ENCODE measurements around the gene TEX53. TPM values are rescaled to one million over a fixed set of nuclear protein-coding genes. Genes with fewer than 3 reads are reported as not detected.
A peak's percentile ranks its signal among the peaks of the same experiment; 100 is the strongest.

TEX53 gene
- total RNA-seq, 3 donors from 2014 or later, result not detected

DNA sequence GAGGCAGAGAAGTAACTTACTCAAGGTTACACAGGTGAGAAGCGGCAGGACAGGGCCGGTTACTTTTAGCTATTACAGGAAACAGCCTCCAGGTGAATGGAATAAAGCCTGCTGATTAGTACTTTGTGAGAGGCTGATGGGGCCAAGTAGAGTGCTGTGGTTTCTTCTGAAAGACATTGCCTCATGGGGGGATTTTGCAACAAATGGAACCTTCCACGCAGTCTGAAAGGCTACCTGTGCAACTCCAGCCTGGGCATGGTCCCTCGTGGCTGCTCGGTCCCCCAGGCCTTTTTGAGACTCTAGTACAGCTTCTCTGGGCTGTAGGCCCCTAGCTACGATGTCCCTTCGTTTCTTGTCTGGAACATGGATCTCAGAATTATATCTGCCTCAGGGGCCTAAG, 44.5 kb downstream of the TEX53 start:
- Histone ChIP-seq H3K9me3 (no peaks in the 10 kb centered on the region), H3K4me1 (peaks cover 6 to 8% of the 10 kb centered on the region in 2 donors), H3K27me3 (no peaks in the 10 kb centered on the region), H3K4me3 (peak overlapping the region in 1 of 3 donors; percentile 16), H3K27ac (peak overlapping the region; percentile 90 to 97), H3K36me3 (no peaks in the 10 kb centered on the region)
- TF ChIP-seq POLR2A (IDR thresholded peaks at IDR 0.05) (no peak), POLR2AphosphoS5 (IDR thresholded peaks at IDR 0.05) (no peak), CTCF (IDR thresholded peaks at IDR 0.05) (no peak)
- no peak for DNase-seq (ENCODE audit: low spot score in 2 of 2)
- intact Hi-C loops (cut with DNase I; ENCODE audit: low total_unique reads), result loop anchor here (2.0 kb wide), 1 partner anchor 18 kb away; no protein-coding TSS in a partner anchor

DNA sequence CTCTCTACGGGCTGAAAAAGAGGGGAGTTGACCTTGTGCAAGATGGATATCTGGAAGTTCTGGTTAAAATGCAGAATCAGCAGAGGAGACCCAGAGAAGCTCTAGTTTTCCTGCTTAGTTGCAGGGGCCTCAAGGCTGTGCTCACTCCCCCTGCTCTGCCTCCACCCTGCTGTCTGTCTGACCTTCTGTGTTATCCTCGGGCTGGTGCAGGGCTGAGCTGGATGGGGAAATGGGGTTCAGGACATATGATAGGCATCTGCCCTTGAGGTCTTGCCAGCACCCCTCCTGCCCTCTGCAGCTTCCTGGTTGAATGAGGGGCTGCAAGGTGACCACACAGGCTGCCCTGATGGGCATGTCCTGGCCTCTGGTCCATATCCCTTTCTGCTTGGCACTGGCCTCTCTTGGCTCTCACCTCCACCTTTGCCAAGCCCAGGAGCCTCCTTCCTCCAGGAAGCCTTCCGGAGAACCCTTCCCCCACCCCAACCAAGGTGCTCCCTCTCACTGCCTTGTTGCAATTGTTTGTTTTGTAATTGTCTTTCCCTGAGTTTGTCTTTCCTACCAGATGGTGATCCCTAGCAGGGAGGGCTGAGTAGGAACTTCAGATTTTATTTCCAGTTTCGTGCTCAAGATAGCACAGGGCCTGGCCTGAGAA, 45.2 kb downstream of the TEX53 start:
- Histone ChIP-seq H3K9me3 (no peaks in the 10 kb centered on the region), H3K4me3 (peak overlapping the region; percentile 74 to 97 (median 79)), H3K27me3 (no peaks in the 10 kb centered on the region), H3K4me1 (peaks cover 6 to 8% of the 10 kb centered on the region in 2 donors), H3K36me3 (no peaks in the 10 kb centered on the region), H3K27ac (peak overlapping the region; percentile 90 to 97)
- no peak for TF ChIP-seq POLR2AphosphoS5 (IDR thresholded peaks at IDR 0.05)
- no peak for TF ChIP-seq POLR2A (IDR thresholded peaks at IDR 0.05)
- no peak for TF ChIP-seq CTCF (IDR thresholded peaks at IDR 0.05)
- intact Hi-C loops (cut with DNase I; ENCODE audit: low total_unique reads), result loop anchor here (2.0 kb wide), 1 partner anchor 18 kb away; no protein-coding TSS in a partner anchor
- DNase-seq (ENCODE audit: low spot score in 2 of 2), result no peak

- H3K27me3 ChIP-seq, result no peaks in the 10 kb centered on the region
- peak overlapping the region; percentile 90 to 97 for H3K27ac ChIP-seq
- H3K4me3 ChIP-seq, result peak overlapping the region; percentile 74 to 97 (median 79)
- H3K9me3 ChIP-seq, result no peaks in the 10 kb centered on the region
- TF ChIP-seq POLR2AphosphoS5 (IDR thresholded peaks at IDR 0.05) (no peak), POLR2A (IDR thresholded peaks at IDR 0.05) (no peak), CTCF (IDR thresholded peaks at IDR 0.05) (no peak)
- no peaks in the 10 kb centered on the region for H3K36me3 ChIP-seq
- H3K4me1 ChIP-seq, result peaks cover 6 to 8% of the 10 kb centered on the region in 2 donors
- intact Hi-C loops (cut with DNase I; ENCODE audit: low total_unique reads), result loop anchor here (2.0 kb wide), 1 partner anchor 19 kb away; no protein-coding TSS in a partner anchor
- peak in 1 of 2 donors; percentile 63 for DNase-seq (ENCODE audit: low spot score in 2 of 2)
Observed at GRCh38 chr9:114611516-114612271, 45.9 kb downstream of the TEX53 start.

DNA sequence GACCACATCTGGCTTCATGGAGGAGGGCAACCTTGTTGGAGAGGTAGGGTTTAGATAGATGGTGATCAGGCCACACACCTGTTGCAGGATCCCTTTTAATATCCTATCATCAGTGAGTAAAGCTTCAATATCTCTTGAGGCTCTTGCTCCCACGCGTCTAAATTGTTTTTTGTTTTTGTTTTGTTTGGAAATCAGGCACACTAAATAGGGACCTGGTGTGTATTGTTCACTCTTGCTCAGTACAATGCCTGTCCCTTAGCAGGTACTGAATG, 49.1 kb downstream of the TEX53 start:
- no peak for DNase-seq (ENCODE audit: low spot score in 2 of 2)
- TF ChIP-seq POLR2A (IDR thresholded peaks at IDR 0.05), result no peak
- TF ChIP-seq POLR2AphosphoS5 (IDR thresholded peaks at IDR 0.05), result no peak
- TF ChIP-seq CTCF (IDR thresholded peaks at IDR 0.05), result no peak
- intact Hi-C loops (cut with DNase I; ENCODE audit: low total_unique reads), result no loop called here

More for the DNA sequence above, 49.1 kb downstream of the TEX53 start:
- Histone ChIP-seq H3K27ac (no peak overlapping the region), H3K9me3 (no peaks in the 10 kb centered on the region), H3K36me3 (no peaks in the 10 kb centered on the region), H3K4me3 (no peak overlapping the region), H3K4me1 (peaks cover 6 to 8% of the 10 kb centered on the region in 2 donors), H3K27me3 (no peaks in the 10 kb centered on the region)
